GM11168 (cell line): ENCODE results near the gene SPAG5.

Experiments
- in situ Hi-C: fragments of 300-500 bp; cut with MboI; formaldehyde crosslinking; loops from one replicate; pipeline ENCODE4 v1.12.0; 2022; ENCODE audit warnings: low sequenced_read_pairs; ENCODE audit not compliant: unreplicated experiment

SPAG5 gene

DNA sequence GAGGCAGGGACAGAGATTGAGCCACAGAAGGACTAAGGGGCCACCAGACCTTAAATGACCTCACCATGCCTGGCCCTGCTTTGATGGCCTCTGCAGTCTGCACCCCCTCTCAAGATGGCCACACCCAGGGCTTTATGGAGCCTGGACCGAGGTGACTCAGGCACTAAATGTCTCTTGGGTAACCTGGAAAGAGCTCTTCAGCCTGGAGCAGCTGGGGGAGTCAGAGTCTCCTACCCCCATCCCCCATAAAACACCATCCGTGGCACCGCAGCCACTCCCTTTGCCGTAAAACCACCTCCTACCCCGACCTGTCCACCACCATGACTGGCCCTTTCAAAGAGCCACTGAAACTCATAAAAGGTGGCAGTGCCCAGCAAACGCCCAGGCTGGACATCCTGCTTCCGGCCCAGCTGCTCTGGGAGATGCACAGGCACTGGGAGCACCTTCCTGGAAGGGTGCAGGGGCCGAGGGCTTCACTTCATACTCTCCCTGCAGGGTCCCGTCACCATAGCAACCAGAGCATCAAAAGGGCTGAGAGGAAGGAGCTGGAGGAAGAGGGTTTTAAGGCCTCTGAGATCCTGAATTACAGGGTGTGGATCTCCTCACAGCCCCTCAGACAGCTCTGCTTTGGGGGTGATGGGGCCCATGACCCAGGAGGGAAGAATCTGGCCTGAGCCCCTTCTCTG, 70.4 kb downstream of the SPAG5 start:
- in situ Hi-C loops: no loop called here

- in situ Hi-C loops: no loop called here
Measured at GRCh38 chr17:28527859-28528258, 71.0 kb downstream of the SPAG5 start.
